Hepatocyte (in vitro differentiated cells): ENCODE results near the gene IL1RAPL1. TPM values are rescaled to one million over a fixed set of nuclear protein-coding genes. Genes with fewer than 3 reads are reported as not detected.
A peak's percentile ranks its signal among the peaks of the same experiment; 100 is the strongest.

ENCODE experiments used
- DNase-seq: peaks from one replicate; pipeline ENCODE4 v3.0.0-alpha.2; 2016; ENCODE audit warnings: low spot score
- H2AFZ ChIP-seq: fragments of 200-600 bp; sonication (generic); 2 replicates; pipeline ENCODE4 v1.6.0; 2016; ENCODE audit warnings: antibody characterized with exemption, mild to moderate bottlenecking
- H3K27ac ChIP-seq: fragments of 200-600 bp; sonication (generic); 2 replicates; pipeline ENCODE4 v1.5.1; 2016; ENCODE audit warnings: mild to moderate bottlenecking
- H3K27me3 ChIP-seq: fragments of 200-600 bp; sonication (generic); 2 replicates; pipeline ENCODE4 v1.6.1; 2016
- H3K36me3 ChIP-seq: fragments of 200-600 bp; sonication (generic); replicated peaks from 2 replicates; pipeline ENCODE4 v1.5.1; 2016; ENCODE audit warnings: low read depth; ENCODE audit not compliant: insufficient read depth
- H3K4me1 ChIP-seq: fragments of 200-600 bp; sonication (generic); 2 replicates; pipeline ENCODE4 v1.5.1; 2016; ENCODE audit warnings: mild to moderate bottlenecking, moderate library complexity; ENCODE audit not compliant: insufficient read depth
- H3K4me2 ChIP-seq: fragments of 200-600 bp; sonication (generic); 2 replicates; pipeline ENCODE4 v1.6.0; 2016
- H3K4me3 ChIP-seq: fragments of 200-600 bp; sonication (generic); 2 replicates; pipeline ENCODE4 v1.5.1; 2016; ENCODE audit warnings: mild to moderate bottlenecking
- H3K79me2 ChIP-seq: fragments of 200-600 bp; sonication (generic); 2 replicates; pipeline ENCODE4 v1.6.0; 2017; ENCODE audit warnings: mild to moderate bottlenecking
- H3K9me2 ChIP-seq: fragments of 200-600 bp; sonication (generic); replicated peaks from 2 replicates; pipeline ENCODE4 v1.6.0; 2017; ENCODE audit warnings: mild to moderate bottlenecking; ENCODE audit not compliant: insufficient read depth
- H3K9me3 ChIP-seq: fragments of 200-600 bp; sonication (generic); 2 replicates; pipeline ENCODE4 v1.5.1; 2016; ENCODE audit warnings: low read depth, mild to moderate bottlenecking
- H4K20me1 ChIP-seq: fragments of 200-600 bp; sonication (generic); 2 replicates; pipeline ENCODE4 v1.6.0; 2016; ENCODE audit warnings: mild to moderate bottlenecking; ENCODE audit not compliant: insufficient read depth, poor library complexity, severe bottlenecking
- CTCF ChIP-seq: fragments of 200-600 bp; sonication (generic); IDR thresholded peaks from 2 replicates; pipeline ENCODE4 v1.5.1; 2016; ENCODE audit warnings: antibody characterized with exemption, mild to moderate bottlenecking; ENCODE audit not compliant: poor library complexity
- EZH2 ChIP-seq: fragments of 200-600 bp; sonication (generic); IDR thresholded peaks from 2 replicates; pipeline ENCODE4 v1.6.1; 2016; ENCODE audit warnings: antibody characterized with exemption, mild to moderate bottlenecking, borderline replicate concordance
- EZH2phosphoT487 ChIP-seq: fragments of 200-600 bp; sonication (generic); IDR thresholded peaks from one replicate; pipeline ENCODE4 v1.6.1; 2018; ENCODE audit warnings: antibody characterized with exemption, mild to moderate bottlenecking, low read depth, moderate library complexity; ENCODE audit not compliant: unreplicated experiment, severe bottlenecking
- WGBS: methylation state at CpG from one replicate; pipeline ENCODE4 v1.1.6; 2016; ENCODE audit warnings: low lambda C conversion rate; ENCODE audit errors: missing lambda C conversion rate; 5-methylcytosine and 5-hydroxymethylcytosine counted together
- polyA plus RNA-seq: library from polyadenylated mRNA; unstranded; fragments of >200 nt; fragmentation: Nextera tagmentation; extraction: Ambion mirVana; gene quantifications from 2 replicates; pipeline ENCODE4 v1.2.1, GENCODE V29; 2016
- total RNA-seq: library from RNA; depleted of rRNA; stranded (reverse); fragments of >200 nt; gene quantifications from 2 replicates; pipeline ENCODE4 v1.2.3, GENCODE V29; 2014

The IL1RAPL1 gene
- total and polyA plus RNA-seq, 2 experiments from 2014 or later = 0.89 to 2.7 TPM

- no peak overlapping the region for H3K4me3 ChIP-seq
- no peaks in the 10 kb centered on the region for H3K36me3 ChIP-seq
- H3K9me3 ChIP-seq = no peaks in the 10 kb centered on the region
- DNase-seq = peak; percentile 6
- TF ChIP-seq CTCF (no peak), EZH2 (no peak), EZH2phosphoT487 (no peak)
- H3K4me2 ChIP-seq = no peak overlapping the region
- no peak overlapping the region for H3K27ac ChIP-seq
- no peaks in the 10 kb centered on the region for H4K20me1 ChIP-seq
- H3K4me1 ChIP-seq = no peaks in the 10 kb centered on the region
- H3K79me2 ChIP-seq = no peaks in the 10 kb centered on the region
- 48% methylated on average over 2 of the region's 2 CpGs for WGBS
- H3K9me2 ChIP-seq = no peaks in the 10 kb centered on the region
- H2AFZ ChIP-seq = no peak overlapping the region
- H3K27me3 ChIP-seq = no peaks in the 10 kb centered on the region
Measured at GRCh38 chrX:29241809-29242208, 654.6 kb downstream of the IL1RAPL1 start.

GRCh38 chrX:29242856-29243255 is 655.6 kb downstream of the IL1RAPL1 start:
- H3K9me3 ChIP-seq = no peaks in the 10 kb centered on the region
- DNase-seq = no peak
- H2AFZ ChIP-seq = no peak overlapping the region
- H3K36me3 ChIP-seq = no peaks in the 10 kb centered on the region
- no peak overlapping the region for H3K4me2 ChIP-seq
- TF ChIP-seq EZH2 (no peak), CTCF (no peak), EZH2phosphoT487 (no peak)
- no peak overlapping the region for H3K4me3 ChIP-seq
- no peaks in the 10 kb centered on the region for H3K27me3 ChIP-seq
- no peak overlapping the region for H3K27ac ChIP-seq
- H3K79me2 ChIP-seq = no peaks in the 10 kb centered on the region
- 72% methylated on average over 4 of the region's 4 CpGs for whole genome bisulfite sequencing
- no peaks in the 10 kb centered on the region for H3K4me1 ChIP-seq
- no peaks in the 10 kb centered on the region for H3K9me2 ChIP-seq
- H4K20me1 ChIP-seq = no peaks in the 10 kb centered on the region

GRCh38 chrX:29243942-29244341 is 656.7 kb downstream of the IL1RAPL1 start:
- WGBS = 70% methylated on average over 2 of the region's 2 CpGs
- no peaks in the 10 kb centered on the region for H3K4me1 ChIP-seq
- DNase-seq = no peak

More at GRCh38 chrX:29243942-29244341, 656.7 kb downstream of the IL1RAPL1 start:
- Histone ChIP-seq H3K9me2 (no peaks in the 10 kb centered on the region), H2AFZ (no peak overlapping the region), H3K27me3 (no peaks in the 10 kb centered on the region), H3K79me2 (no peaks in the 10 kb centered on the region), H3K9me3 (no peaks in the 10 kb centered on the region), H3K27ac (no peak overlapping the region), H4K20me1 (no peaks in the 10 kb centered on the region), H3K36me3 (no peaks in the 10 kb centered on the region), H3K4me2 (no peak overlapping the region), H3K4me3 (no peak overlapping the region)
- TF ChIP-seq EZH2 = no peak
- no peak for TF ChIP-seq EZH2phosphoT487
- TF ChIP-seq CTCF = no peak
